ENCODE measurements around the gene TRPM3. TPM values are rescaled to one million over a fixed set of nuclear protein-coding genes. Genes with fewer than 3 reads are reported as not detected.

TRPM3 gene
- total RNA-seq, 6 donors from 2014 or later: 0.10 to 1.0 (median 0.17) TPM; not detected in 1

DNA sequence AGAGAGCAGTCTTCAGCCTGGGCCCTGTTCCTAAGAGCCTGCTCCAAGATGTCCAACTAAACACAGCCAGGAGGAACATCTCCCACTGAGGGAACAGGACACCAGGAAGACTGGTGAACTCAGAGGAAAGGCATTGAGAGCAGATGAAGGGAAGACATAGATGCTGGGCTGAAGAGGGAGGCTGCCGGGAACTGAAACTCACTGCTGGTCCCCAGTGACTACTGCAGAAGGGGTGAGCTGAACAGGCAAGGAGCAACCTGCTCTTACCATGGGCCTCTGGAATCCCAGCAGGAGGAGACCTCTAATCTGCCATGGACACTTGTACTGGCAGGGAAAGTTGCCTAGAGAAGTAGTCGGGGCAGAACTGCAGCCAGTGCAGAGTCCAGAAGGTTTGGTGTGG, 95.7 kb downstream of the TRPM3 start:
- Histone ChIP-seq H3K4me1 (no peaks in the 10 kb centered on the region), H3K27ac (no peak overlapping the region), H3K4me3 (no peak overlapping the region), H3K36me3 (no peaks in the 10 kb centered on the region), H3K9me3 (no peaks in the 10 kb centered on the region), H3K27me3 (no peaks in the 10 kb centered on the region)
- ATAC-seq (ENCODE audit: low FRiP score in 2 of 2) (no peak), DNase-seq (no peak)
- 82 to 93% methylated on average over 2 of the region's 2 CpGs for WGBS, 2 donors
- no peak for TF ChIP-seq POLR2A (IDR thresholded peaks at IDR 0.05)
- TF ChIP-seq EP300 (IDR thresholded peaks at IDR 0.05): no peak
- no peak for TF ChIP-seq CTCF (IDR thresholded peaks at IDR 0.05)
- no peak for TF ChIP-seq POLR2AphosphoS5 (IDR thresholded peaks at IDR 0.05)

DNA sequence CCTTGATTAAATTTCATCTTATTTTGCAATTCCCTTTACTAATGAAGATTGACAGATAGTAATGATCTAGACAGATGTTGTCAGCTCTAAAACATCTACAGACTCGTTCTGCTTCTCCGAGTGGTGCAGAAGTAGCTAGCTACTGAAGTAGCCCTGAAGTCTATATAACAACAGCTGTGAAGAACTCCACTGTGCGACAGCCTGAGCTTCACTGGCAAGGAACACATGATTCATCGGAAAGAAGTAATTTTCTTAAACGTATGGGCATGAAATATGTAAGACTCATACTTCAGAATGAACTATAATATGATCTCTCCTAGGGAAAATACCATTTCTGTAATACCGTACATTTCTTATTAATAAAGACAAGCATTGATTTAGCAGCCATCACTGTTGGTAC, 96.2 kb downstream of the TRPM3 start:
- no peak overlapping the region for H3K4me3 ChIP-seq
- DNase-seq (no peak), ATAC-seq (ENCODE audit: low FRiP score in 2 of 2) (no peak)
- no peaks in the 10 kb centered on the region for H3K27me3 ChIP-seq
- TF ChIP-seq CTCF (IDR thresholded peaks at IDR 0.05) (no peak), POLR2AphosphoS5 (IDR thresholded peaks at IDR 0.05) (no peak), EP300 (IDR thresholded peaks at IDR 0.05) (no peak), POLR2A (IDR thresholded peaks at IDR 0.05) (no peak)
- H3K9me3 ChIP-seq: no peaks in the 10 kb centered on the region
- WGBS, 2 donors: 76 to 81% methylated on average over 6 of the region's 6 CpGs
- no peaks in the 10 kb centered on the region for H3K36me3 ChIP-seq
- H3K27ac ChIP-seq: no peak overlapping the region
- H3K4me1 ChIP-seq: no peaks in the 10 kb centered on the region

DNA sequence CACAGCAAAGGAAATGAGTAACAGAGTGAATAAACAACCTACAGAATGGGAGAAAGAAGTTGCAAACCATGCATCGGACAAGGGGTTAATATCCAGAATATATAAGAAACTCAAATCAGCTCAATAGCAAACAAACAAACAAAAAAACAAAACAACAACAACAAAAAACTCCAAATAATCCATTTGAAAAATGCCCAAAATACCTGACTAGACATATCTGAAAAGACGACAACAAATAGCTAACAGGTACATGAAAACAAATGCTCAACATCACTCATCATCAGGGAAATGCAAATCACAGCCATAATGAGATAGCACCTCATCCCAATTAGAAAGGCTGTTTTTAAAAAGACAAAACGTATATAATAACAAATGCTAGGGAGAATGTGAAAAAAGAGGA, 111.2 kb downstream of the TRPM3 start:
- 78 to 79% methylated on average over 3 of the region's 3 CpGs for WGBS, 2 donors
- ATAC-seq (ENCODE audit: low FRiP score in 2 of 2) (no peak), DNase-seq (no peak)
- no peaks in the 10 kb centered on the region for H3K4me1 ChIP-seq
- peaks cover 0 to 9% (median 4%) of the 10 kb centered on the region in 4 donors for H3K9me3 ChIP-seq
- H3K36me3 ChIP-seq: no peaks in the 10 kb centered on the region
- no peak overlapping the region for H3K4me3 ChIP-seq
- H3K27ac ChIP-seq: no peak overlapping the region
- no peaks in the 10 kb centered on the region for H3K27me3 ChIP-seq
- TF ChIP-seq CTCF (IDR thresholded peaks at IDR 0.05) (no peak), POLR2AphosphoS5 (IDR thresholded peaks at IDR 0.05) (no peak), EP300 (IDR thresholded peaks at IDR 0.05) (no peak), POLR2A (IDR thresholded peaks at IDR 0.05) (no peak)

DNA sequence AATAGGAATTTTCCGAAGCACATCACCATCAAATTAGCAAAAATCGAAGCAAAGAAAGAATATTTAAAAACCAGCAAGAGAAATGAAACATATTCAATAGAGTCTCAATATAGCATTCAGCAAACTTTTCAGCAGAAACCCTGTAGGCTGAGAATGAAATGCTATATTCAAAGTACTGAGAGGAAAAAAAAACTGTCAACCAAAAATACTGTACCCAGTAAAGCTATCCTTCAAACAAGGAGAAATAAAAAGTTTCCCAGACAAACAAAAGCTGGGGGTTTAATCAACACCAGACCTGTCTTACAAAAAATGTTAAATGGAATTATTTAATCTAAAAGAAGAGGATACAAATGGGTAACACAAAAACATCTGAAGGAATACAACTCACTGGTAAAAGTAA, 116.0 kb downstream of the TRPM3 start:
- H3K9me3 ChIP-seq: peaks cover 4 to 18% (median 13%) of the 10 kb centered on the region in 4 donors
- no peak overlapping the region for H3K27ac ChIP-seq
- DNase-seq (no peak), ATAC-seq (ENCODE audit: low FRiP score in 2 of 2) (no peak)
- H3K36me3 ChIP-seq: no peaks in the 10 kb centered on the region
- TF ChIP-seq POLR2AphosphoS5 (IDR thresholded peaks at IDR 0.05): no peak
- no peak for TF ChIP-seq POLR2A (IDR thresholded peaks at IDR 0.05)
- TF ChIP-seq CTCF (IDR thresholded peaks at IDR 0.05): no peak
- TF ChIP-seq EP300 (IDR thresholded peaks at IDR 0.05): no peak
- WGBS, 2 donors: 95 to 98% methylated on average over 2 of the region's 2 CpGs
- H3K4me1 ChIP-seq: no peaks in the 10 kb centered on the region
- H3K4me3 ChIP-seq: no peak overlapping the region
- no peaks in the 10 kb centered on the region for H3K27me3 ChIP-seq

GRCh38 chr9:71004196-71004595, 117.2 kb downstream of the TRPM3 start:
- Histone ChIP-seq H3K36me3 (no peaks in the 10 kb centered on the region), H3K4me1 (no peaks in the 10 kb centered on the region), H3K27me3 (no peaks in the 10 kb centered on the region), H3K27ac (no peak overlapping the region), H3K9me3 (peaks cover 4 to 18% (median 13%) of the 10 kb centered on the region in 4 donors), H3K4me3 (no peak overlapping the region)
- TF ChIP-seq CTCF (IDR thresholded peaks at IDR 0.05) (no peak), POLR2AphosphoS5 (IDR thresholded peaks at IDR 0.05) (no peak)
- WGBS, 2 donors: 90 to 94% methylated on average over 4 of the region's 4 CpGs
- ATAC-seq (ENCODE audit: low FRiP score in 2 of 2) (no peak), DNase-seq (no peak)
